Stimulated activated naive B cell treated with anti-CD40 and anti-IgM and Interleukin-4, amounts not matched to agents 10 μg/mL and 1 μg/mL and 100 μg/mL, for 72 hours (primary cell): ENCODE results near the gene PKMYT1.

Experiments used
- ATAC-seq, 2 donors: fragments of 150-1000 bp; cut with Tn5 transposase; replicated peaks; 2 replicates each; pipeline ENCODE4 v1.10.0; 2021; ENCODE audit warnings: moderate library complexity in 1 of 2
- DNase-seq: peaks from one replicate; pipeline ENCODE4 v3.0.0; 2021
- H3K27ac Mint-ChIP-seq: one replicate; pipeline ENCODE4 v1.8.0; 2022; ENCODE audit warnings: mild to moderate bottlenecking, mixed read lengths
- H3K27me3 Mint-ChIP-seq, 2 donors: one replicate each; pipeline ENCODE4 v1.8.0; 2022; ENCODE audit warnings: mixed read lengths in 2 of 2
- H3K36me3 Mint-ChIP-seq, 2 donors: one replicate each; pipeline ENCODE4 v1.8.0; 2022; ENCODE audit warnings: mixed read lengths in 2 of 2, mild to moderate bottlenecking in 1 of 2
- H3K4me1 Mint-ChIP-seq, 2 donors: one replicate each; pipeline ENCODE4 v1.8.0; 2022; ENCODE audit warnings: mixed read lengths in 2 of 2, mild to moderate bottlenecking in 1 of 2
- H3K4me3 Mint-ChIP-seq, 2 donors: one replicate each; pipeline ENCODE4 v1.8.0; 2022; ENCODE audit warnings: mild to moderate bottlenecking in 2 of 2, mixed read lengths in 2 of 2, moderate library complexity in 1 of 2
- H3K9me3 Mint-ChIP-seq, 2 donors: one replicate each; pipeline ENCODE4 v1.8.0; 2022; ENCODE audit warnings: mixed read lengths in 2 of 2, mild to moderate bottlenecking in 1 of 2

The PKMYT1 gene

DNA sequence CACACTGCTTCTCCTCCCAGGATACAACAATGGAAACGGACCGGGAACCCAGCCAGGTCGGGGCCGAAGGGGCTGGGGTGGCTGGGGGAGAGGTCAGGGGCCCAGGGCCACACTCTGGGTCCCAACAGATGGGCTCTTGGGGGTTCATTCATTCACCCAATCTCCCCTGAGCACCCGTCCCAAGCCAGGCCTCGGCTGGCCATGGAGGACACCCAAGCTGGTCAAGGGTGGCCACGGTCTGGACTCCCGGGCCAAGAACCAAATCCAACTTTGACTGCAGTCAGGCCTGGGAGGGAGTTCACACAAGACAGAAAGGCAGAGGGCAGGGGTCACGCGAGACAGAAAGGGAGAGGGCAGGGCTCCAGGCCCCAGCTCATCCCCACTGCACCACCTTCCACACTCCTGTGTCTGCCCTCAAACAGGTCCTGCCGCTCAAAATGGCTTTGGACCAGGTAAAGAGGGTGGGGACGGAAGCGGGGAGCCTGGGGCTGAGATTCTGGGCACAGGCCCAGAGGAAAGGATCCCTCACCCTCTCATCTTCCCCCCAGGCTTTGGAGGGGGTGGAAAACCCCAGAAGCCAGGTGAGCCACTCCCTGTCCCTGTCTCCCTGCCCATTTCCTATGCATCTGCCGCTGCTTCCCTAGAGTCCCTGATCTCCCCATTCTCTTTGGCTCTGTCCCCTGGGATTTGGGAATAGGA lies 12.3 kb upstream of the PKMYT1 start:
- Mint-ChIP-seq H3K27ac (no peak overlapping the region), H3K4me1 (no peaks in the 10 kb centered on the region), H3K9me3 (no peaks in the 10 kb centered on the region), H3K36me3 (no peaks in the 10 kb centered on the region), H3K4me3 (no peak overlapping the region), H3K27me3 (peaks cover 5 to 39% of the 10 kb centered on the region in 2 donors)
- no peak for DNase-seq
- ATAC-seq: no peak

GRCh38 chr16:2991566-2992261 lies 11.5 kb upstream of the PKMYT1 start:
- H3K36me3 Mint-ChIP-seq: no peaks in the 10 kb centered on the region
- no peaks in the 10 kb centered on the region for H3K9me3 Mint-ChIP-seq
- H3K27ac Mint-ChIP-seq: no peak overlapping the region
- H3K4me1 Mint-ChIP-seq: no peaks in the 10 kb centered on the region
- peak in 1 of 2 donors; percentile 8 for ATAC-seq
- DNase-seq: no peak
- H3K4me3 Mint-ChIP-seq: no peak overlapping the region
- H3K27me3 Mint-ChIP-seq: peaks cover 7 to 36% of the 10 kb centered on the region in 2 donors

- ATAC-seq (no peak), DNase-seq (no peak)
- H3K4me3 Mint-ChIP-seq: no peak overlapping the region
- peaks cover 10 to 27% of the 10 kb centered on the region in 2 donors for H3K27me3 Mint-ChIP-seq
- H3K27ac Mint-ChIP-seq: no peak overlapping the region
- no peaks in the 10 kb centered on the region for H3K9me3 Mint-ChIP-seq
- H3K4me1 Mint-ChIP-seq: no peaks in the 10 kb centered on the region
- H3K36me3 Mint-ChIP-seq: no peaks in the 10 kb centered on the region
These were observed 10.6 kb upstream of the PKMYT1 start for GRCh38 chr16:2990891-2991290.

- H3K4me1 Mint-ChIP-seq: peaks cover 3 to 4% of the 10 kb centered on the region in 2 donors
- H3K27me3 Mint-ChIP-seq: peaks cover 10 to 24% of the 10 kb centered on the region in 2 donors
- H3K9me3 Mint-ChIP-seq: no peaks in the 10 kb centered on the region
- no peaks in the 10 kb centered on the region for H3K36me3 Mint-ChIP-seq
- H3K27ac Mint-ChIP-seq: no peak overlapping the region
- H3K4me3 Mint-ChIP-seq: no peak overlapping the region
- no peak for DNase-seq
- no peak for ATAC-seq
These were observed 8.4 kb upstream of the PKMYT1 start for GRCh38 chr16:2988590-2989099.

- Mint-ChIP-seq H3K9me3 (no peaks in the 10 kb centered on the region), H3K27ac (no peak overlapping the region), H3K27me3 (peaks cover 10 to 24% of the 10 kb centered on the region in 2 donors), H3K4me3 (no peak overlapping the region), H3K4me1 (peaks cover 3 to 10% of the 10 kb centered on the region in 2 donors), H3K36me3 (no peaks in the 10 kb centered on the region)
- DNase-seq (no peak), ATAC-seq (no peak)
These were observed 7.6 kb upstream of the PKMYT1 start for GRCh38 chr16:2987833-2988232.

GRCh38 chr16:2987286-2987685 lies 7.0 kb upstream of the PKMYT1 start:
- Mint-ChIP-seq H3K4me1 (peaks cover 5 to 15% of the 10 kb centered on the region in 2 donors), H3K4me3 (no peak overlapping the region), H3K36me3 (no peaks in the 10 kb centered on the region), H3K9me3 (no peaks in the 10 kb centered on the region), H3K27ac (no peak overlapping the region), H3K27me3 (peaks cover 10 to 24% of the 10 kb centered on the region in 2 donors)
- DNase-seq: no peak
- no peak for ATAC-seq

GRCh38 chr16:2986623-2987188 lies 6.5 kb upstream of the PKMYT1 start:
- Mint-ChIP-seq H3K9me3 (no peaks in the 10 kb centered on the region), H3K36me3 (no peaks in the 10 kb centered on the region), H3K4me3 (no peak overlapping the region), H3K4me1 (peaks cover 7 to 21% of the 10 kb centered on the region in 2 donors), H3K27me3 (peaks cover 10 to 24% of the 10 kb centered on the region in 2 donors), H3K27ac (no peak overlapping the region)
- ATAC-seq (no peak), DNase-seq (no peak)

- no peak for ATAC-seq
- Mint-ChIP-seq H3K36me3 (no peaks in the 10 kb centered on the region), H3K9me3 (no peaks in the 10 kb centered on the region), H3K27me3 (peaks cover 10 to 24% of the 10 kb centered on the region in 2 donors), H3K27ac (no peak overlapping the region), H3K4me3 (no peak overlapping the region), H3K4me1 (peaks cover 8 to 29% of the 10 kb centered on the region in 2 donors)
- no peak for DNase-seq
These were observed 5.7 kb upstream of the PKMYT1 start for GRCh38 chr16:2985893-2986355.

DNA sequence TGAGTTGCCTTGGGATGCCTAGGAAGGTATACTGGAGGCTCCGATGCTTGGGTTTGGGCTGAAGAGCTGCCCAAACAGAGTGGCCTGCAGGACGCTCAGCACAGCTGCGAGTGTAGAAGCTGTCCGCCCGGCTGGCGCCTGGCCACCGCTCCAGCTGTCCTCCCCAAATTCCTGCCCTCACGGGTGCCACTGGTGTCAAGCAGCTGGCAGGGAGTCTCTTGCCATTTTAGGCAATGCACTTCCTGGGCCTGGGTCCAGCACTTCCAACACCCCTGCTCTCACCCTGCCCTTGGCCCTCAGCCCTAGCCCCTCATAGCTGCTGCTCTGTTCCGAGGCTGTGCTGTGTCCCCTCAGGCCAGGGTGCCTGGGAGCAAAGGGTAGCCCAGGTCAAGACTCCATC lies 5.2 kb upstream of the PKMYT1 start:
- peaks cover 10 to 24% of the 10 kb centered on the region in 2 donors for H3K27me3 Mint-ChIP-seq
- no peak overlapping the region for H3K4me3 Mint-ChIP-seq
- no peaks in the 10 kb centered on the region for H3K9me3 Mint-ChIP-seq
- no peaks in the 10 kb centered on the region for H3K36me3 Mint-ChIP-seq
- H3K4me1 Mint-ChIP-seq: peaks cover 8 to 32% of the 10 kb centered on the region in 2 donors
- no peak overlapping the region for H3K27ac Mint-ChIP-seq
- ATAC-seq (no peak), DNase-seq (no peak)

DNA sequence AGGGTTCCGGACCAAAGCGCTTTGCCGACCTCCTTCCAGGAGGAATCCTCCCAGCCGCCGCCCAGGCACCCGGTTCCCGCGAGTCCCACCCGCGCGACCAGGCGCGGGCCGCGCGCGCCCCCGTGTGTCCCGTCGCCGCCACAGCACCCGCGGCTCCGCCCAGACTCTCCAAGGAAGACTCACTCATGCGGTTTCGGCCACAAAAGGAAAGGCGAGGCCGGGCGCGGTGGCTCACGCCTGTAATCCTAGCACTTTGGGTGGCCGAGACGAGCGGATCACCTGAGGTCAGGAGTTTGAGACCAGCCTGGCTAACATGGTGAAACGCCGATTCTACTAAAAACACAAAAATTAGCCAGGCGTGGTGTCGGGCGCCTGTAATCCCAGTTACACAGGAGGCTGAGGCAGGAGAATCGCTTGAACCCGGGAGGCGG lies 3.5 kb upstream of the PKMYT1 start:
- Mint-ChIP-seq H3K27me3 (peaks cover 6 to 17% of the 10 kb centered on the region in 2 donors), H3K4me1 (peaks cover 10 to 39% of the 10 kb centered on the region in 2 donors), H3K4me3 (peak overlapping the region; percentile 70 to 79), H3K27ac (peak overlapping the region; percentile 31), H3K36me3 (peaks cover 0 to 4% of the 10 kb centered on the region in 2 donors), H3K9me3 (no peaks in the 10 kb centered on the region)
- DNase-seq (peak; percentile 37), ATAC-seq (peak; percentile 45 to 46)

DNA sequence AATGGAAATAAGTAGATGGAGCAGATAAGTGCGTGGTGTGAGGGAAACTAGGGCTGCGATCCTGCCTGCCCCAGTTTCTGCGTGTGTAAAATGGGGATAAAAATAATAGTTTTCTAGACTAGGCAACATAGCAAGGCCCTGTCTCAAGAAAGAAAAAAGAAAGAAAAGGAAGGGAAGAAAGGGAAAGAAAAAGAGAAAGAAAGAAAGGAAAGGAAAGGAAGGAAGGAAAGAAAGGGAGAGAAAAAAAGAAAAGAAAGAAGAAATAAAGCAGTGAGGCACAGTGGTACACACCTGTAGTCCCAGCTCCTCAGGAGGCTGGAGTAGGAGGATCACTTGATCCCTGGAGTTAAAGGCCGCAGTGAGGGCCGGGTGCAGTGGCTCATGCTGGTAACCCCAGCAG lies 2.2 kb upstream of the PKMYT1 start:
- Mint-ChIP-seq H3K36me3 (peaks cover 0 to 4% of the 10 kb centered on the region in 2 donors), H3K4me3 (peak overlapping the region; percentile 14 to 53), H3K4me1 (peaks cover 10 to 39% of the 10 kb centered on the region in 2 donors), H3K27me3 (peaks cover 5% of the 10 kb centered on the region in 2 donors), H3K9me3 (no peaks in the 10 kb centered on the region), H3K27ac (no peak overlapping the region)
- no peak for DNase-seq
- no peak for ATAC-seq

GRCh38 chr16:2981899-2982250 lies 1.6 kb upstream of the PKMYT1 start:
- DNase-seq: no peak
- peaks cover 5% of the 10 kb centered on the region in 2 donors for H3K27me3 Mint-ChIP-seq
- peak overlapping the region; percentile 56 for H3K27ac Mint-ChIP-seq
- no peak for ATAC-seq
- peak overlapping the region; percentile 66 to 69 for H3K4me3 Mint-ChIP-seq
- H3K9me3 Mint-ChIP-seq: no peaks in the 10 kb centered on the region
- H3K36me3 Mint-ChIP-seq: peaks cover 0 to 4% of the 10 kb centered on the region in 2 donors
- peaks cover 10 to 39% of the 10 kb centered on the region in 2 donors for H3K4me1 Mint-ChIP-seq

DNA sequence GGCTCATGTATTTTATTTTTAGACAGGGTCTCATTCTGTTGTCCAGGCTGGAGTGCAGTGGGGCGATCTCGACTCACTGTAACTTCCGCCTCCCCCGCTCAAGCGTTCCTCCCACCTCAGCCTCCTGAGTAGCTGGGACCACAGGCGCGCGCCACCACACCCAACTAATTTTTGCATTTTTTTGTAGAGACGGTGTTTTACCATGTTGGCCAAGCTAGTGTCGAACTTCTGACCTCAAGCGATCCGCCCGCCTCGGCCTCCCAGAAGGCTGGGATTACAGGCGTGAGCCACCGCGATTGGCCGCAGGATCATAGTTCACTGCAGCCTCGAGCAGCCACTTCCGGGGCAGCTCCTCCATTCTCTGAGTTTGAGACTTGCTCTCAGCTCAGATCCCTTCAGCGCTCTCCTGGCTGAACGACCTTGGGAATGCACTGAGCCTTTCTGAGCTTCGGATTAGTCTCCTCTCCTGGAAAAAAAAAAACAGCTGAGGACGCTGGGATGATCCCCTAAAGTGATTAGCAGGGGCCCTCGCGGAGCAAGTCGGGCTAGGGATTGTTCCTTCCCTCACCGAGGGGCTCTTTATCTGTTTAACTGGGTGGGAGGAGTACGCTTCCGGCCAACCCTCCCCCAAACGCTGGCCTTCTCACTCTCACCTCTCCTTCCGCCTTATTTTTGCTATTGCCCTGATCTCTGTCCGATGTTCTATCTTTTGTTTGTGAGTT lies 1.1 kb upstream of the PKMYT1 start:
- Mint-ChIP-seq H3K4me3 (peak overlapping the region; percentile 66 to 90), H3K9me3 (no peaks in the 10 kb centered on the region), H3K27me3 (peaks cover 0 to 5% of the 10 kb centered on the region in 2 donors), H3K27ac (peak overlapping the region; percentile 91), H3K36me3 (peaks cover 0 to 5% of the 10 kb centered on the region in 2 donors), H3K4me1 (peaks cover 10 to 39% of the 10 kb centered on the region in 2 donors)
- DNase-seq: no peak
- ATAC-seq: no peak

- Mint-ChIP-seq H3K36me3 (peaks cover 0 to 5% of the 10 kb centered on the region in 2 donors), H3K4me3 (peak overlapping the region; percentile 89 to 90), H3K27me3 (peaks cover 0 to 5% of the 10 kb centered on the region in 2 donors), H3K9me3 (no peaks in the 10 kb centered on the region), H3K27ac (peak overlapping the region; percentile 94), H3K4me1 (peaks cover 10 to 39% of the 10 kb centered on the region in 2 donors)
- ATAC-seq: peak; percentile 10 to 12
- DNase-seq: no peak
These were observed 498 bp downstream of the PKMYT1 start for GRCh38 chr16:2979669-2980226.
